HG02642 (cell line): Measurements from ENCODE around the gene DIP2C.
"Not testable (repeated sequence)": the region's sequence is repeated elsewhere in the genome, so short reads cannot be mapped to it uniquely, and the experiment has no call there.

Source experiments
- ATAC-seq: cut with Tn5 transposase; IDR thresholded peaks from one replicate; pipeline ENCODE4 v1.9.1; 2021; ENCODE audit warnings: mild to moderate bottlenecking; ENCODE audit not compliant: unreplicated experiment, poor library complexity

DIP2C gene

GRCh38 chr10:600876-601659 is 88.4 kb downstream of the DIP2C start:
- no peak for ATAC-seq

- no peak for ATAC-seq
Observed at GRCh38 chr10:600234-600633, 89.2 kb downstream of the DIP2C start.

GRCh38 chr10:599767-600166 is 89.7 kb downstream of the DIP2C start:
- ATAC-seq, result no peak

- ATAC-seq, result no peak
Observed at GRCh38 chr10:598415-599170, 90.9 kb downstream of the DIP2C start.

GRCh38 chr10:597976-598375 is 91.5 kb downstream of the DIP2C start:
- ATAC-seq, result no peak

GRCh38 chr10:596725-597345 is 92.6 kb downstream of the DIP2C start:
- ATAC-seq, result no peak

- ATAC-seq, result not testable (repeated sequence)
Observed at GRCh38 chr10:596131-596530, 93.3 kb downstream of the DIP2C start.

GRCh38 chr10:595473-595872 is 94.0 kb downstream of the DIP2C start:
- no peak for ATAC-seq

GRCh38 chr10:594584-595270 is 94.7 kb downstream of the DIP2C start:
- no peak for ATAC-seq

GRCh38 chr10:593901-594457 is 95.5 kb downstream of the DIP2C start:
- ATAC-seq, result no peak

- no peak for ATAC-seq
Observed at GRCh38 chr10:593421-593820, 96.0 kb downstream of the DIP2C start.

GRCh38 chr10:593016-593415 is 96.5 kb downstream of the DIP2C start:
- no peak for ATAC-seq

GRCh38 chr10:591646-592045 is 97.8 kb downstream of the DIP2C start:
- no peak for ATAC-seq

GRCh38 chr10:590721-591120 is 98.7 kb downstream of the DIP2C start:
- no peak for ATAC-seq

- no peak for ATAC-seq
Observed at GRCh38 chr10:589961-590680, 99.3 kb downstream of the DIP2C start.

GRCh38 chr10:588246-589165 is 101.0 kb downstream of the DIP2C start:
- ATAC-seq, result no peak

GRCh38 chr10:586716-587115 is 102.8 kb downstream of the DIP2C start:
- no peak for ATAC-seq

- ATAC-seq, result no peak
Observed at GRCh38 chr10:586151-586550, 103.3 kb downstream of the DIP2C start.

- no peak for ATAC-seq
Observed at GRCh38 chr10:585502-585901, 104.0 kb downstream of the DIP2C start.
